HepG2 (cell line): ENCODE data around the gene ORMDL3. TPM values are rescaled to one million over a fixed set of nuclear protein-coding genes. Genes with fewer than 3 reads are reported as not detected.
A peak's percentile ranks its signal among the peaks of the same experiment; 100 is the strongest.

Experiments
- ARID2 ChIP-seq: sonication (generic); formaldehyde crosslinking; IDR thresholded peaks from 2 replicates; pipeline ENCODE4 v1.8.1; 2022; ENCODE audit warnings: mild to moderate bottlenecking, missing genetic modification reagents, borderline replicate concordance
- CHD2 ChIP-seq: IDR thresholded peaks from 2 replicates; pipeline ENCODE4 v1.6.1; 2011; ENCODE audit warnings: low read depth, low read length, improper control_type of control experiment
- DNMT1 ChIP-seq: sonication (generic); formaldehyde crosslinking; IDR thresholded peaks from 2 replicates; pipeline ENCODE4 v1.5.1; 2020; ENCODE audit warnings: mild to moderate bottlenecking, missing genetic modification reagents
- FOXA1 ChIP-seq, 2 experiments: fragments of 450-650 bp in 1 of 2; sonication (generic) in 1 of 2; formaldehyde crosslinking in 1 of 2; IDR thresholded peaks; 2 replicates each; pipeline versions ENCODE4 v1.4.0 to v1.6.1; 2016 to 2020; ENCODE audit warnings: missing genetic modification reagents in 1 of 2
- FOXA3 ChIP-seq: IDR thresholded peaks from 2 replicates; pipeline ENCODE4 v1.6.1; 2016; ENCODE audit warnings: missing genetic modification reagents, missing compliant biosample characterization
- HNRNPL ChIP-seq: fragments of 200-400 bp; formaldehyde crosslinking; IDR thresholded peaks from 2 replicates; pipeline ENCODE4 v1.6.1; 2017; ENCODE audit warnings: mild to moderate bottlenecking, low read depth, low read length
- JUN ChIP-seq: sonication (generic); formaldehyde crosslinking; IDR thresholded peaks from 2 replicates; pipeline ENCODE4 v1.4.0; 2020; ENCODE audit warnings: mild to moderate bottlenecking, missing genetic modification reagents
- KDM2A ChIP-seq: sonication (generic); formaldehyde crosslinking; IDR thresholded peaks from 2 replicates; pipeline ENCODE4 v1.4.0; 2020; ENCODE audit warnings: low read depth, missing genetic modification reagents, borderline replicate concordance
- KMT2A ChIP-seq: sonication (generic); formaldehyde crosslinking; IDR thresholded peaks from 2 replicates; pipeline ENCODE4 v1.4.0; 2020; ENCODE audit warnings: missing genetic modification reagents
- MIER2 ChIP-seq: IDR thresholded peaks from 2 replicates; pipeline ENCODE4 v1.6.1; 2016; ENCODE audit warnings: missing biosample characterization, missing genetic modification reagents
- MYC ChIP-seq: sonication (generic); formaldehyde crosslinking; IDR thresholded peaks from 2 replicates; pipeline ENCODE4 v1.9.0; 2021; ENCODE audit warnings: missing genetic modification reagents, borderline replicate concordance
- NFKB2 ChIP-seq: sonication (generic); formaldehyde crosslinking; IDR thresholded peaks from 2 replicates; pipeline ENCODE4 v1.4.0; 2020; ENCODE audit warnings: missing genetic modification reagents, borderline replicate concordance
- NPAS2 ChIP-seq: sonication (generic); formaldehyde crosslinking; IDR thresholded peaks from 2 replicates; pipeline ENCODE4 v1.8.0; 2022; ENCODE audit warnings: mild to moderate bottlenecking, missing genetic modification reagents, borderline replicate concordance
- NR2F6 ChIP-seq, 2 experiments: IDR thresholded peaks; 2 replicates each; pipeline ENCODE4 v1.6.1; 2016; ENCODE audit warnings: antibody characterized with exemption in 1 of 2, mild to moderate bottlenecking in 1 of 2
- RFXAP ChIP-seq: sonication (generic); formaldehyde crosslinking; IDR thresholded peaks from 2 replicates; pipeline ENCODE4 v1.4.0; 2020; ENCODE audit warnings: missing genetic modification reagents, borderline replicate concordance
- SSRP1 ChIP-seq: IDR thresholded peaks from 2 replicates; pipeline ENCODE4 v1.6.1; 2016; ENCODE audit warnings: control low read depth
- SYNCRIP ChIP-seq: fragments of 200-400 bp; formaldehyde crosslinking; IDR thresholded peaks from 2 replicates; pipeline ENCODE4 v1.6.1; 2018; ENCODE audit warnings: mild to moderate bottlenecking, low read depth, low read length; ENCODE audit not compliant: insufficient read depth
- TGIF2 ChIP-seq: IDR thresholded peaks from 2 replicates; pipeline ENCODE4 v1.6.1; 2016; ENCODE audit warnings: control low read depth, missing compliant biosample characterization
- ZFP62 ChIP-seq: sonication (generic); formaldehyde crosslinking; IDR thresholded peaks from 2 replicates; pipeline ENCODE4 v1.4.0; 2020; ENCODE audit warnings: missing genetic modification reagents
- ZNF180 ChIP-seq: sonication (generic); formaldehyde crosslinking; IDR thresholded peaks from 2 replicates; pipeline ENCODE4 v1.4.0; 2020; ENCODE audit warnings: low read depth, missing genetic modification reagents, borderline replicate concordance
- ZNF343 ChIP-seq: sonication (generic); formaldehyde crosslinking; IDR thresholded peaks from 2 replicates; pipeline ENCODE4 v1.4.0; 2020; ENCODE audit warnings: mild to moderate bottlenecking, missing genetic modification reagents
- ZNF350 ChIP-seq: sonication (generic); formaldehyde crosslinking; IDR thresholded peaks from 2 replicates; pipeline ENCODE4 v1.4.0; 2020; ENCODE audit warnings: mild to moderate bottlenecking, low read depth, missing genetic modification reagents, borderline replicate concordance
- ZNF382 ChIP-seq: sonication (generic); formaldehyde crosslinking; IDR thresholded peaks from 2 replicates; pipeline ENCODE4 v1.5.0; 2020; ENCODE audit warnings: missing genetic modification reagents, mild to moderate bottlenecking, borderline replicate concordance
- ZNF543 ChIP-seq: sonication (generic); formaldehyde crosslinking; IDR thresholded peaks from 2 replicates; pipeline ENCODE4 v1.4.0; 2020; ENCODE audit warnings: mild to moderate bottlenecking, missing genetic modification reagents
- ZNF768 ChIP-seq: sonication (generic); formaldehyde crosslinking; IDR thresholded peaks from 2 replicates; pipeline ENCODE4 v1.4.0; 2020; ENCODE audit warnings: missing genetic modification reagents
- ZNF781 ChIP-seq: sonication (generic); formaldehyde crosslinking; IDR thresholded peaks from 2 replicates; pipeline ENCODE4 v1.5.1; 2020; ENCODE audit warnings: borderline replicate concordance, mild to moderate bottlenecking, missing genetic modification reagents; ENCODE audit errors: not compliant biosample characterization
- ZNF782 ChIP-seq: sonication (generic); formaldehyde crosslinking; IDR thresholded peaks from 2 replicates; pipeline ENCODE4 v1.4.0; 2020; ENCODE audit warnings: missing genetic modification reagents, mild to moderate bottlenecking, borderline replicate concordance
- ZNF788 ChIP-seq: sonication (generic); formaldehyde crosslinking; IDR thresholded peaks from 2 replicates; pipeline ENCODE4 v1.5.0; 2020; ENCODE audit warnings: mild to moderate bottlenecking, missing genetic modification reagents, borderline replicate concordance
- ZNF790 ChIP-seq: sonication (generic); formaldehyde crosslinking; IDR thresholded peaks from 2 replicates; pipeline ENCODE4 v1.8.0; 2022; ENCODE audit warnings: missing genetic modification reagents, mild to moderate bottlenecking, borderline replicate concordance
- polyA plus RNA-seq, 8 experiments: library from polyadenylated mRNA; depleted of rRNA in 3 of 8; stranded (reverse) in 7 of 8; unstranded in 1 of 8; fragments of >200 nt; fragmentation: Illumina TruSeq in 4 of 8; extraction: Trizol in 4 of 8; gene quantifications; 2 replicates each; pipeline versions ENCODE4 v1.2.1 to v1.2.3, GENCODE V29; 2011 to 2016; ENCODE audit warnings: low read depth in 4 of 8, missing spikeins in 1 of 8, mixed read lengths in 1 of 8; ENCODE audit not compliant: insufficient read depth in 1 of 8
- total RNA-seq, 5 experiments: library from RNA; depleted of rRNA; stranded (reverse); fragments of >200 nt; fragmentation: Illumina TruSeq; extraction: Trizol; gene quantifications; 2 replicates each; pipeline ENCODE4 v1.2.3, GENCODE V29; 2016; ENCODE audit warnings: low read depth in 1 of 5
- TF ChIP-seq, protein P1 (sequence below): sonication (generic); formaldehyde crosslinking; IDR thresholded peaks from 2 replicates; pipeline ENCODE4 v1.5.0; 2020; ENCODE audit warnings: missing genetic modification reagents
- TF ChIP-seq, protein P2 (sequence below): sonication (generic); formaldehyde crosslinking; IDR thresholded peaks from 2 replicates; pipeline ENCODE4 v1.5.0; 2020; ENCODE audit warnings: missing genetic modification reagents, mild to moderate bottlenecking, borderline replicate concordance
- TF ChIP-seq, protein P3 (sequence below): sonication (generic); formaldehyde crosslinking; IDR thresholded peaks from 2 replicates; pipeline ENCODE4 v1.8.1; 2023; ENCODE audit warnings: mild to moderate bottlenecking, missing genetic modification reagents, borderline replicate concordance

ORMDL3 gene
- total and polyA plus RNA-seq, 2 of the 13 experiments (the other 11 are each of a cell fraction or from before 2014, with no cell fraction given), result 181 to 384 TPM

DNA sequence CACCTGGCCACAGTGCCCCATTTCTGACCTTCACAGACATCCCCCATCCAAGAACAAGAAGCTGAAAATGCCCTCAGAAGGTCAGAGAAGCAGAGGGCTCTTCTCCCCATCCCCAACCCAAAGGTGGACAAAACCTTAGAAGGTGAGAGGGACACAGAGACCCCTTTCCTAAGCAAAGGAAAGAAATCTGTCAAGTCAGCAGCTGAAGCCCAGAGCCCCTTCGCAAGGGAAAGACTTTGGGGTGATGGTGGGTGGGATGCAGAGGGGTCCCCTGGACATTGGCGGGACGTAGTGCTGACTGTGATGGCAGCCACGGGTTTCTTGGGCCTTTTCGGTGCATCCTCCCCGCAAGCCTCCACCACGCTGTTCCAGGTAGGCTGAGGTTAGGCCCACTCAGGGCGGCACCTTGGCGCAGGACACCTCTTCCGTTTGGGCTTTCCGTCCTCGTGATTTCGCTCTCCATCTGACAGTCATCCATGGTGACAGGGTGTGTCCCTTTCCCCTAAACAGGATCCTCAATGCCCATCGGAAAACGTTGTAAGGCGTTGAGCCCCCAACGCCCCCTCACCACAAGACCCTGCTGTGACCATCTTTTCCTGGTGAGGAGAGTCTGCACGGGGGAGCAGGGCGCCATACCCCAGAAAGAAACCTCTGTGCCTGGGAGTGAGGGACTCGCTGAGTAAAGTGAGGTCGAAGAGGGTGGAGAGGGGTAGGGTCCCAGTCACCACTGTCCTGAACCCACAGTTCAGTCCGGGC is 24.7 kb upstream of the ORMDL3 start (continued):
- no peak for TF ChIP-seq SYNCRIP
- TF ChIP-seq ZNF180 (CRISPR knock-in tag), result no peak
- no peak for TF ChIP-seq CHD2
- no peak for TF ChIP-seq ZNF543
- TF ChIP-seq, protein P1, sequence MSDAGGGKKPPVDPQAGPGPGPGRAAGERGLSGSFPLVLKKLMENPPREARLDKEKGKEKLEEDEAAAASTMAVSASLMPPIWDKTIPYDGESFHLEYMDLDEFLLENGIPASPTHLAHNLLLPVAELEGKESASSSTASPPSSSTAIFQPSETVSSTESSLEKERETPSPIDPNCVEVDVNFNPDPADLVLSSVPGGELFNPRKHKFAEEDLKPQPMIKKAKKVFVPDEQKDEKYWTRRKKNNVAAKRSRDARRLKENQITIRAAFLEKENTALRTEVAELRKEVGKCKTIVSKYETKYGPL (CRISPR knock-in tag), result no peak
- peak; percentile 31; the same call in 1 of the 2 replicates for TF ChIP-seq ZNF768
- peak; percentile 45; the same call in 1 of the 2 replicates for TF ChIP-seq ZNF350
- TF ChIP-seq JUN (CRISPR knock-in tag), result no peak
- no peak for TF ChIP-seq HNRNPL
- TF ChIP-seq ARID2 (CRISPR knock-in tag), result no peak
- TF ChIP-seq, protein P2, sequence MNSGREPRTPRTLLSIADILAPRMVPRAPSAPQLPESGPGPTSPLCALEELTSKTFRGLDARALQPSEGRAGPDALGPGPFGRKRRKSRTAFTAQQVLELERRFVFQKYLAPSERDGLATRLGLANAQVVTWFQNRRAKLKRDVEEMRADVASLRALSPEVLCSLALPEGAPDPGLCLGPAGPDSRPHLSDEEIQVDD, result no peak
- 0 out of 2 replicates have a peak, but pooled peaks have one; percentile 30 for TF ChIP-seq SSRP1 (CRISPR knock-in tag)
- no peak for TF ChIP-seq MIER2
- no peak for TF ChIP-seq FOXA3 (CRISPR knock-in tag)
- no peak for TF ChIP-seq KMT2A (CRISPR knock-in tag)
- TF ChIP-seq ZNF788 (CRISPR knock-in tag), result no peak
- no peak for TF ChIP-seq ZFP62 (CRISPR knock-in tag)
- TF ChIP-seq NR2F6 (IDR thresholded peaks at IDR 0.05), result no peak
- no peak for TF ChIP-seq NR2F6 (CRISPR knock-in tag; IDR thresholded peaks at IDR 0.05)
- peak; percentile 22 for TF ChIP-seq ZNF781 (CRISPR knock-in tag)
- TF ChIP-seq RFXAP (CRISPR knock-in tag), result peak; percentile 40; the same call in 1 of the 2 replicates
- no peak for TF ChIP-seq ZNF382 (CRISPR knock-in tag)
- TF ChIP-seq ZNF782 (CRISPR knock-in tag), result no peak
- TF ChIP-seq TGIF2, result peak; percentile 27; the same call in 1 of the 2 replicates
- TF ChIP-seq NPAS2 (CRISPR knock-in tag), result no peak
- TF ChIP-seq KDM2A (CRISPR knock-in tag), result 0 out of 2 replicates have a peak, but pooled peaks have one; percentile 12
- TF ChIP-seq MYC, result no peak
- no peak for TF ChIP-seq FOXA1 (IDR thresholded peaks at IDR 0.05)
- TF ChIP-seq FOXA1 (CRISPR knock-in tag; IDR thresholded peaks at IDR 0.05), result no peak
- TF ChIP-seq ZNF790 (CRISPR knock-in tag), result no peak
- no peak for TF ChIP-seq NFKB2 (CRISPR knock-in tag)
- peak; percentile 86; the same call in 1 of the 2 replicates for TF ChIP-seq DNMT1 (CRISPR knock-in tag)
- TF ChIP-seq, protein P3, sequence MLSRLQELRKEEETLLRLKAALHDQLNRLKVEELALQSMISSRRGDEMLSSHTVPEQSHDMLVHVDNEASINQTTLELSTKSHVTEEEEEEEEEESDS (CRISPR knock-in tag), result no peak
- TF ChIP-seq ZNF343, result no peak
